ENCODE measurements around the gene WNT5A. TPM values are rescaled to one million over a fixed set of nuclear protein-coding genes. Genes with fewer than 3 reads are reported as not detected.

The WNT5A gene
- total RNA-seq, 2 donors from 2014 or later: 5.9 to 15.0 TPM

- no peak for TF ChIP-seq POLR2A (IDR thresholded peaks at IDR 0.05)
- no peak for TF ChIP-seq CTCF (IDR thresholded peaks at IDR 0.05)
- no peak for DNase-seq
- no peaks in the 10 kb centered on the region for H3K9me3 ChIP-seq
- no peak overlapping the region for H3K27ac ChIP-seq
- WGBS, 2 donors: 65 to 72% methylated on average over 2 to 3 of the region's 3 CpGs
- no peaks in the 10 kb centered on the region for H3K36me3 ChIP-seq (replicated peaks in 1 of 2; ENCODE audit: insufficient read depth in 1 of 2, low read depth in 2 of 2)
- no peak overlapping the region for H3K4me3 ChIP-seq
- ATAC-seq: no peak
- intact Hi-C loops (cut with DNase I): no loop called here
- no peaks in the 10 kb centered on the region for H3K4me1 ChIP-seq
- no peaks in the 10 kb centered on the region for H3K27me3 ChIP-seq
These were observed 70.7 kb downstream of the WNT5A start for GRCh38 chr3:55416331-55416821.

Data from body of pancreas (tissue), 4 donors.